Gastroesophageal sphincter (tissue), 4 donors: ENCODE data around the gene FOXO4. TPM values are rescaled to one million over a fixed set of nuclear protein-coding genes. Genes with fewer than 3 reads are reported as not detected.

ENCODE experiments used
- ATAC-seq: fragments of 150-250 bp; one replicate; pipeline ENCODE4 v1.9.1; 2016; ENCODE audit warnings: mild to moderate bottlenecking, moderate library complexity
- H3K27ac ChIP-seq, 4 donors: fragments of 200-600 bp; sonication (generic) in 3 of 4; 1 replicate in 3 of 4; 2 replicates in 1 of 4; pipeline ENCODE4 v1.5.1; 2016 to 2019
- H3K27me3 ChIP-seq: fragments of 200-600 bp; sonication (generic); one replicate; pipeline ENCODE4 v1.5.1; 2019
- H3K36me3 ChIP-seq, 2 donors: fragments of 200-600 bp; sonication (generic); one replicate each; pipeline ENCODE4 v1.5.1; 2019; ENCODE audit warnings: control low read depth in 1 of 2
- H3K4me1 ChIP-seq, 3 donors: fragments of 200-600 bp; sonication (generic); 1 replicate in 2 of 3; 2 replicates in 1 of 3; pipeline ENCODE4 v1.5.1; 2016 to 2019; ENCODE audit warnings: control low read depth in 2 of 3
- H3K4me3 ChIP-seq, 2 donors: fragments of 200-600 bp; sonication (generic); one replicate each; pipeline ENCODE4 v1.5.1; 2019; ENCODE audit warnings: mild to moderate bottlenecking in 1 of 2, moderate library complexity in 1 of 2
- H3K9me3 ChIP-seq, 3 donors: fragments of 200-600 bp; sonication (generic); one replicate each; pipeline ENCODE4 v1.5.1; 2017 to 2019; ENCODE audit warnings: control low read depth in 2 of 3
- CTCF ChIP-seq, 4 experiments: fragments of 200-600 bp in 2 of 4; fragments of 450-650 bp in 2 of 4; sonication (generic) in 1 of 4; IDR thresholded peaks; one replicate each; pipeline ENCODE4 v1.5.1; 2017 to 2019; ENCODE audit warnings: antibody characterized with exemption in 4 of 4, mild to moderate bottlenecking in 2 of 4, moderate library complexity in 2 of 4
- EP300 ChIP-seq: sonication (generic); formaldehyde crosslinking; IDR thresholded peaks from one replicate; pipeline ENCODE4 v1.6.1; 2017; ENCODE audit warnings: antibody characterized with exemption, mild to moderate bottlenecking
- POLR2A ChIP-seq, 2 donors: fragments of 450-650 bp; IDR thresholded peaks; one replicate each; pipeline ENCODE4 v1.6.1; 2017; ENCODE audit warnings: antibody characterized with exemption in 2 of 2, mild to moderate bottlenecking in 2 of 2, moderate library complexity in 1 of 2
- POLR2AphosphoS5 ChIP-seq: sonication (generic); formaldehyde crosslinking; IDR thresholded peaks from one replicate; pipeline ENCODE4 v1.6.1; 2017; ENCODE audit warnings: antibody characterized with exemption
- WGBS, 2 donors: methylation state at CpG; one replicate each; pipeline ENCODE4 v1.1.5; 2018; ENCODE audit warnings: low coverage in 1 of 2; 5-methylcytosine and 5-hydroxymethylcytosine counted together
- total RNA-seq, 4 donors: library from RNA; depleted of rRNA; stranded (reverse); fragments of >200 nt; gene quantifications; one replicate each; pipeline ENCODE4 v1.1.0, GENCODE V29; 2016

Gene FOXO4
- total RNA-seq, 4 donors from 2014 or later = 19.9 to 48.2 (median 28.9) TPM

- no CpG with 5 or more reads among the region's 4 CpGs for WGBS, 2 donors
- no peak for TF ChIP-seq POLR2AphosphoS5
- no peak for TF ChIP-seq CTCF (IDR thresholded peaks at IDR 0.05)
- TF ChIP-seq POLR2A (IDR thresholded peaks at IDR 0.05) = no peak
- no peak for TF ChIP-seq EP300
- H3K36me3 ChIP-seq = no peaks in the 10 kb centered on the region
- no peak overlapping the region for H3K4me3 ChIP-seq
- no peaks in the 10 kb centered on the region for H3K9me3 ChIP-seq
- H3K4me1 ChIP-seq = no peaks in the 10 kb centered on the region
- no peaks in the 10 kb centered on the region for H3K27me3 ChIP-seq
- no peak for ATAC-seq
- no peak overlapping the region for H3K27ac ChIP-seq
These were observed 12.8 kb upstream of the FOXO4 start for GRCh38 chrX:71082822-71083221.

- Histone ChIP-seq H3K9me3 (no peaks in the 10 kb centered on the region), H3K27me3 (no peaks in the 10 kb centered on the region), H3K4me3 (no peak overlapping the region), H3K27ac (no peak overlapping the region), H3K36me3 (no peaks in the 10 kb centered on the region), H3K4me1 (no peaks in the 10 kb centered on the region)
- no peak for ATAC-seq
- WGBS, 2 donors = 17 to 20% methylated on average over 1 to 2 of the region's 4 CpGs
- TF ChIP-seq EP300 = no peak
These were observed 9.8 kb upstream of the FOXO4 start for GRCh38 chrX:71085900-71086299.

- no peaks in the 10 kb centered on the region for H3K27me3 ChIP-seq
- no peaks in the 10 kb centered on the region for H3K36me3 ChIP-seq
- H3K9me3 ChIP-seq = no peaks in the 10 kb centered on the region
- no peak for ATAC-seq
- H3K27ac ChIP-seq = no peak overlapping the region
- no peak for TF ChIP-seq EP300
- TF ChIP-seq POLR2A (IDR thresholded peaks at IDR 0.05) = no peak
- TF ChIP-seq POLR2AphosphoS5 = no peak
- no peak for TF ChIP-seq CTCF (IDR thresholded peaks at IDR 0.05)
- H3K4me3 ChIP-seq = no peak overlapping the region
- 43 to 60% methylated on average over 2 to 5 of the region's 5 CpGs for WGBS, 2 donors
- peaks cover 0 to 4% (median 0%) of the 10 kb centered on the region in 3 donors for H3K4me1 ChIP-seq
These were observed 4.4 kb upstream of the FOXO4 start for GRCh38 chrX:71091263-71091662.

- no peak for ATAC-seq
- 10 to 32% methylated on average over 4 to 6 of the region's 6 CpGs for WGBS, 2 donors
- peaks cover 0 to 26% (median 0%) of the 10 kb centered on the region in 3 donors for H3K4me1 ChIP-seq
- no peaks in the 10 kb centered on the region for H3K9me3 ChIP-seq
- H3K36me3 ChIP-seq = no peaks in the 10 kb centered on the region
- H3K4me3 ChIP-seq = peak overlapping the region; percentile 62 to 72
- H3K27ac ChIP-seq = peak overlapping the region in 2 of 4 donors; percentile 73 to 81
- H3K27me3 ChIP-seq = no peaks in the 10 kb centered on the region
- no peak for TF ChIP-seq POLR2A (IDR thresholded peaks at IDR 0.05)
- TF ChIP-seq CTCF (IDR thresholded peaks at IDR 0.05) = no peak
- TF ChIP-seq EP300 = no peak
- TF ChIP-seq POLR2AphosphoS5 = no peak
These were observed 618 bp upstream of the FOXO4 start for GRCh38 chrX:71095033-71095432.

GRCh38 chrX:71095981-71096759 is 519 bp downstream of the FOXO4 start:
- ATAC-seq = peak; percentile 66
- Histone ChIP-seq H3K27me3 (no peaks in the 10 kb centered on the region), H3K4me1 (peaks cover 0 to 26% (median 0%) of the 10 kb centered on the region in 3 donors), H3K36me3 (peaks cover 0 to 4% of the 10 kb centered on the region in 2 donors), H3K4me3 (peak overlapping the region; percentile 62 to 72), H3K27ac (peak overlapping the region; percentile 73 to 85 (median 78)), H3K9me3 (no peaks in the 10 kb centered on the region)
- 0 to 31% methylated on average over 10 to 15 of the region's 46 CpGs for WGBS, 2 donors
- TF ChIP-seq EP300 (no peak), CTCF (IDR thresholded peaks at IDR 0.05) (no peak), POLR2A (IDR thresholded peaks at IDR 0.05) (no peak), POLR2AphosphoS5 (no peak)
